Spinal cord (tissue), 10 donors: ENCODE measurements around the gene HRC. TPM values are rescaled to one million over a fixed set of nuclear protein-coding genes. Genes with fewer than 3 reads are reported as not detected.

Experiments used
- DNase-seq, 6 donors: peaks; one replicate each; pipeline versions ENCODE4 v3.0.0 to v3.0.0-alpha.2; 2013 to 2015; ENCODE audit warnings: low spot score in 6 of 6, low read depth in 4 of 6
- H3K27ac ChIP-seq: one replicate; pipeline ENCODE4 v1.5.1; 2013; ENCODE audit warnings: low read depth, low read length, control low read depth
- H3K27me3 ChIP-seq: one replicate; pipeline ENCODE4 v1.6.1; 2013; ENCODE audit warnings: low read length; ENCODE audit not compliant: control insufficient read depth, insufficient read depth
- H3K36me3 ChIP-seq: one replicate; pipeline ENCODE4 v1.6.1; 2013; ENCODE audit warnings: low read length; ENCODE audit not compliant: control insufficient read depth, insufficient read depth
- H3K4me1 ChIP-seq: one replicate; pipeline ENCODE4 v1.6.1; 2013; ENCODE audit warnings: low read length; ENCODE audit not compliant: control insufficient read depth, insufficient read depth
- H3K4me3 ChIP-seq: one replicate; pipeline ENCODE4 v1.5.1; 2013; ENCODE audit warnings: low read depth, low read length, control low read depth
- H3K9me3 ChIP-seq: one replicate; pipeline ENCODE4 v1.6.1; 2013; ENCODE audit warnings: low read length; ENCODE audit not compliant: control insufficient read depth, insufficient read depth
- WGBS: methylation state at CpG from one replicate; pipeline ENCODE4 v1.1.5; 2013; ENCODE audit warnings: missing lambda C conversion rate; ENCODE audit not compliant: insufficient coverage; 5-methylcytosine and 5-hydroxymethylcytosine counted together
- polyA plus RNA-seq, 2 donors: library from polyadenylated mRNA; unstranded; fragments of 120-200 nt; gene quantifications; one replicate each; pipeline ENCODE4 v1.2.1, GENCODE V29; 2013; ENCODE audit not compliant: insufficient read length in 2 of 2
- total RNA-seq, 2 donors: library from RNA; depleted of rRNA in 1 of 2; stranded (reverse); fragments of 120-200 nt in 1 of 2; fragments of >200 nt in 1 of 2; gene quantifications; one replicate each; pipeline versions ENCODE4 v1.2.3 to v1.2.4, GENCODE V29; 2013 to 2014
- donor health status: healthy.

HRC gene
- total and polyA plus RNA-seq, 4 donors = 1.5 to 10.5 (median 2.8) TPM

GRCh38 chr19:49165111-49165750 is 10.0 kb upstream of the HRC start:
- peaks cover 18% of the 10 kb centered on the region for H3K36me3 ChIP-seq
- H3K9me3 ChIP-seq = no peaks in the 10 kb centered on the region
- H3K4me3 ChIP-seq = no peak overlapping the region
- peak in 1 of 6 donors; percentile 42 for DNase-seq
- H3K4me1 ChIP-seq = peaks cover 12% of the 10 kb centered on the region
- peak overlapping the region; percentile 40 for H3K27ac ChIP-seq
- 37% methylated on average over 24 of the region's 24 CpGs for WGBS
- peaks cover 14% of the 10 kb centered on the region for H3K27me3 ChIP-seq

GRCh38 chr19:49161987-49162386 is 6.8 kb upstream of the HRC start:
- WGBS = 51% methylated on average over 4 of the region's 4 CpGs
- Histone ChIP-seq H3K27ac (no peak overlapping the region), H3K9me3 (no peaks in the 10 kb centered on the region), H3K4me1 (peaks cover 31% of the 10 kb centered on the region), H3K27me3 (peaks cover 14% of the 10 kb centered on the region), H3K36me3 (peaks cover 9% of the 10 kb centered on the region), H3K4me3 (no peak overlapping the region)
- no peak for DNase-seq

GRCh38 chr19:49160450-49161189 is 5.4 kb upstream of the HRC start:
- Histone ChIP-seq H3K36me3 (peaks cover 4% of the 10 kb centered on the region), H3K9me3 (no peaks in the 10 kb centered on the region), H3K27ac (no peak overlapping the region), H3K4me1 (peaks cover 34% of the 10 kb centered on the region), H3K4me3 (no peak overlapping the region), H3K27me3 (peaks cover 8% of the 10 kb centered on the region)
- WGBS = 87% methylated on average over 13 of the region's 13 CpGs
- no peak for DNase-seq

GRCh38 chr19:49157445-49158224 is 2.4 kb upstream of the HRC start, which contains the start of gene TRPM4:
TSS of gene TRPM4 (plus strand) at chr19:49157792. CDS start at chr19:49157867, 75 bp downstream.
- Histone ChIP-seq H3K36me3 (peaks cover 4% of the 10 kb centered on the region), H3K4me3 (peak within 1 kb of the TSS; percentile 82), H3K27me3 (no peaks in the 10 kb centered on the region), H3K27ac (peak within 1 kb of the TSS; percentile 57), H3K4me1 (peaks cover 39% of the 10 kb centered on the region), H3K9me3 (no peaks in the 10 kb centered on the region)
- under 1% methylated on average over 35 of the region's 41 CpGs for WGBS
- peak in 4 of 6 donors; percentile 49 to 93 (median 76) for DNase-seq

- WGBS = 28% methylated on average over 4 of the region's 4 CpGs
- no peak for DNase-seq
- H3K27ac ChIP-seq = no peak overlapping the region
- H3K36me3 ChIP-seq = peaks cover 4% of the 10 kb centered on the region
- no peaks in the 10 kb centered on the region for H3K9me3 ChIP-seq
- H3K4me1 ChIP-seq = peaks cover 53% of the 10 kb centered on the region
- no peaks in the 10 kb centered on the region for H3K27me3 ChIP-seq
- no peak overlapping the region for H3K4me3 ChIP-seq
Measured at GRCh38 chr19:49155820-49156346, 687 bp upstream of the HRC start.

GRCh38 chr19:49154279-49154678 is 917 bp downstream of the HRC start:
- Histone ChIP-seq H3K4me3 (no peak overlapping the region), H3K9me3 (no peaks in the 10 kb centered on the region), H3K36me3 (no peaks in the 10 kb centered on the region), H3K4me1 (peaks cover 60% of the 10 kb centered on the region), H3K27me3 (no peaks in the 10 kb centered on the region), H3K27ac (no peak overlapping the region)
- no peak for DNase-seq
- WGBS = 93% methylated on average over 6 of the region's 6 CpGs

GRCh38 chr19:49153167-49153809 is 1.9 kb downstream of the HRC start:
- Histone ChIP-seq H3K9me3 (no peaks in the 10 kb centered on the region), H3K4me3 (no peak overlapping the region), H3K27me3 (no peaks in the 10 kb centered on the region), H3K36me3 (peaks cover 5% of the 10 kb centered on the region), H3K4me1 (peaks cover 63% of the 10 kb centered on the region), H3K27ac (no peak overlapping the region)
- WGBS = 86% methylated on average over 6 of the region's 10 CpGs
- no peak for DNase-seq

GRCh38 chr19:49152119-49152550 is 3.1 kb downstream of the HRC start:
- H3K36me3 ChIP-seq = peaks cover 5% of the 10 kb centered on the region
- 38% methylated on average over 8 of the region's 10 CpGs for WGBS
- no peaks in the 10 kb centered on the region for H3K27me3 ChIP-seq
- H3K4me3 ChIP-seq = no peak overlapping the region
- DNase-seq = no peak
- peaks cover 53% of the 10 kb centered on the region for H3K4me1 ChIP-seq
- no peaks in the 10 kb centered on the region for H3K9me3 ChIP-seq
- H3K27ac ChIP-seq = no peak overlapping the region
